ENCODE measurements around the gene EVI2A.
"Not testable (repeated sequence)": the region's sequence is repeated elsewhere in the genome, so short reads cannot be mapped to it uniquely, and the experiment has no call there.

The EVI2A gene

GRCh38 chr17:31321481-31321880, at the start of gene EVI2A:
TSS of gene EVI2A (minus strand) at chr17:31321622. CDS start at chr17:31319013, 2,609 bp downstream.
- DNase-seq, result no peak

GRCh38 chr17:31369266-31369665, 47.8 kb upstream of the EVI2A start:
- DNase-seq, result no peak

- DNase-seq, result no peak
These were observed 44.7 kb upstream of the EVI2A start for GRCh38 chr17:31366088-31366487.

GRCh38 chr17:31364012-31364411, 42.6 kb upstream of the EVI2A start:
- DNase-seq, result no peak

- no peak for DNase-seq
These were observed 36.5 kb upstream of the EVI2A start for GRCh38 chr17:31357839-31358394.

- DNase-seq, result no peak
These were observed 35.7 kb upstream of the EVI2A start for GRCh38 chr17:31357091-31357490.

GRCh38 chr17:31355935-31356334, 34.5 kb upstream of the EVI2A start:
- no peak for DNase-seq

- no peak for DNase-seq
These were observed 28.0 kb upstream of the EVI2A start for GRCh38 chr17:31349454-31349853.

- not testable (repeated sequence) for DNase-seq
These were observed 23.8 kb upstream of the EVI2A start for GRCh38 chr17:31345191-31345747.

GRCh38 chr17:31339906-31340661, 18.7 kb upstream of the EVI2A start:
- no peak for DNase-seq

GRCh38 chr17:31329221-31329620, 7.8 kb upstream of the EVI2A start:
- DNase-seq, result no peak

GRCh38 chr17:31328160-31328535, 6.7 kb upstream of the EVI2A start:
- no peak for DNase-seq

- no peak for DNase-seq
These were observed 6.2 kb upstream of the EVI2A start for GRCh38 chr17:31327534-31328159.

GRCh38 chr17:31323551-31323950, 2.1 kb upstream of the EVI2A start:
- DNase-seq, result no peak

GRCh38 chr17:31321966-31322365, 544 bp upstream of the EVI2A start:
- DNase-seq, result no peak

GRCh38 chr17:31320791-31321190, 631 bp downstream of the EVI2A start:
- DNase-seq, result no peak

GRCh38 chr17:31320241-31320640, 1.2 kb downstream of the EVI2A start:
- no peak for DNase-seq

GRCh38 chr17:31318851-31319661, 2.4 kb downstream of the EVI2A start:
- no peak for DNase-seq

GRCh38 chr17:31318298-31318801, 3.1 kb downstream of the EVI2A start:
- DNase-seq, result no peak

GRCh38 chr17:31314782-31315100, 6.7 kb downstream of the EVI2A start:
- DNase-seq, result no peak

- no peak for DNase-seq
These were observed 7.2 kb downstream of the EVI2A start, which contains the start of gene EVI2B for GRCh38 chr17:31313982-31314781. TSS of gene EVI2B (minus strand) at chr17:31314054. CDS start at chr17:31305609, 8,445 bp downstream.

GRCh38 chr17:31312223-31312622, 9.2 kb downstream of the EVI2A start:
- not testable (repeated sequence) for DNase-seq
